ENCODE results near the gene AGBL3.

DNA sequence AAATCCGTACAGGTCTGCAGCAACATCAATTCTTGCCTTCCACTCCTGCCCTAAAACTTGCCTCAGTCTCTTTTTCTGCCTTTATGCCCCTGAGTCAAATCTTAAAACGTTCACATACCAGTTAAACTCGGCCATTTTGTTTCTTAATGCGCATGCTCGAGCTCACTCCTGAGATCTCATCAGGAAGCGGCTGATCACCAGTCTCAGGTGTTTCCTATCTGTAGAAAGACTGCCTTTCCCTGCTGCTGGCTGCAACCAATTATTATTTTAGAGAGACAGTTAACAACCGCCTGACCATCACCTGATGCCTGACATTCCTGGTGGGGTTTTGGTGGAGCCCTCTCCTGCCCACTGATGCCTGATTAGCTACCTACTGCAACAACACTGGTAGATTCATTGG lies 91.3 kb downstream of the AGBL3 start:
- TF ChIP-seq CTCF (conservative IDR thresholded peaks at IDR 0.05; ENCODE audit: low read depth in 2 of 2) (no peak), REST (IDR thresholded peaks at IDR 0.05; ENCODE audit: unreplicated experiment) (no peak), POLR2AphosphoS5 (IDR thresholded peaks at IDR 0.05; ENCODE audit: low read depth) (no peak), STAT1 (IDR thresholded peaks at IDR 0.05; ENCODE audit: unreplicated experiment) (no peak), EZH2 (IDR thresholded peaks at IDR 0.05; ENCODE audit: low read depth, unreplicated experiment) (no peak), EZH2phosphoT487 (IDR thresholded peaks at IDR 0.05; ENCODE audit: unreplicated experiment) (no peak), NANOG (IDR thresholded peaks at IDR 0.05; ENCODE audit: borderline replicate concordance) (no peak), CREB1 (CRISPR knock-in tag; IDR thresholded peaks at IDR 0.05; ENCODE audit: low read depth) (no peak), ETS1 (IDR thresholded peaks at IDR 0.05) (no peak), ZNF331 (CRISPR knock-in tag; IDR thresholded peaks at IDR 0.05; ENCODE audit: low read depth) (no peak), JUNB (IDR thresholded peaks at IDR 0.05; ENCODE audit: unreplicated experiment) (no peak), ZNF114 (CRISPR knock-in tag; IDR thresholded peaks at IDR 0.05) (no peak)
- TF ChIP-seq, protein P1, sequence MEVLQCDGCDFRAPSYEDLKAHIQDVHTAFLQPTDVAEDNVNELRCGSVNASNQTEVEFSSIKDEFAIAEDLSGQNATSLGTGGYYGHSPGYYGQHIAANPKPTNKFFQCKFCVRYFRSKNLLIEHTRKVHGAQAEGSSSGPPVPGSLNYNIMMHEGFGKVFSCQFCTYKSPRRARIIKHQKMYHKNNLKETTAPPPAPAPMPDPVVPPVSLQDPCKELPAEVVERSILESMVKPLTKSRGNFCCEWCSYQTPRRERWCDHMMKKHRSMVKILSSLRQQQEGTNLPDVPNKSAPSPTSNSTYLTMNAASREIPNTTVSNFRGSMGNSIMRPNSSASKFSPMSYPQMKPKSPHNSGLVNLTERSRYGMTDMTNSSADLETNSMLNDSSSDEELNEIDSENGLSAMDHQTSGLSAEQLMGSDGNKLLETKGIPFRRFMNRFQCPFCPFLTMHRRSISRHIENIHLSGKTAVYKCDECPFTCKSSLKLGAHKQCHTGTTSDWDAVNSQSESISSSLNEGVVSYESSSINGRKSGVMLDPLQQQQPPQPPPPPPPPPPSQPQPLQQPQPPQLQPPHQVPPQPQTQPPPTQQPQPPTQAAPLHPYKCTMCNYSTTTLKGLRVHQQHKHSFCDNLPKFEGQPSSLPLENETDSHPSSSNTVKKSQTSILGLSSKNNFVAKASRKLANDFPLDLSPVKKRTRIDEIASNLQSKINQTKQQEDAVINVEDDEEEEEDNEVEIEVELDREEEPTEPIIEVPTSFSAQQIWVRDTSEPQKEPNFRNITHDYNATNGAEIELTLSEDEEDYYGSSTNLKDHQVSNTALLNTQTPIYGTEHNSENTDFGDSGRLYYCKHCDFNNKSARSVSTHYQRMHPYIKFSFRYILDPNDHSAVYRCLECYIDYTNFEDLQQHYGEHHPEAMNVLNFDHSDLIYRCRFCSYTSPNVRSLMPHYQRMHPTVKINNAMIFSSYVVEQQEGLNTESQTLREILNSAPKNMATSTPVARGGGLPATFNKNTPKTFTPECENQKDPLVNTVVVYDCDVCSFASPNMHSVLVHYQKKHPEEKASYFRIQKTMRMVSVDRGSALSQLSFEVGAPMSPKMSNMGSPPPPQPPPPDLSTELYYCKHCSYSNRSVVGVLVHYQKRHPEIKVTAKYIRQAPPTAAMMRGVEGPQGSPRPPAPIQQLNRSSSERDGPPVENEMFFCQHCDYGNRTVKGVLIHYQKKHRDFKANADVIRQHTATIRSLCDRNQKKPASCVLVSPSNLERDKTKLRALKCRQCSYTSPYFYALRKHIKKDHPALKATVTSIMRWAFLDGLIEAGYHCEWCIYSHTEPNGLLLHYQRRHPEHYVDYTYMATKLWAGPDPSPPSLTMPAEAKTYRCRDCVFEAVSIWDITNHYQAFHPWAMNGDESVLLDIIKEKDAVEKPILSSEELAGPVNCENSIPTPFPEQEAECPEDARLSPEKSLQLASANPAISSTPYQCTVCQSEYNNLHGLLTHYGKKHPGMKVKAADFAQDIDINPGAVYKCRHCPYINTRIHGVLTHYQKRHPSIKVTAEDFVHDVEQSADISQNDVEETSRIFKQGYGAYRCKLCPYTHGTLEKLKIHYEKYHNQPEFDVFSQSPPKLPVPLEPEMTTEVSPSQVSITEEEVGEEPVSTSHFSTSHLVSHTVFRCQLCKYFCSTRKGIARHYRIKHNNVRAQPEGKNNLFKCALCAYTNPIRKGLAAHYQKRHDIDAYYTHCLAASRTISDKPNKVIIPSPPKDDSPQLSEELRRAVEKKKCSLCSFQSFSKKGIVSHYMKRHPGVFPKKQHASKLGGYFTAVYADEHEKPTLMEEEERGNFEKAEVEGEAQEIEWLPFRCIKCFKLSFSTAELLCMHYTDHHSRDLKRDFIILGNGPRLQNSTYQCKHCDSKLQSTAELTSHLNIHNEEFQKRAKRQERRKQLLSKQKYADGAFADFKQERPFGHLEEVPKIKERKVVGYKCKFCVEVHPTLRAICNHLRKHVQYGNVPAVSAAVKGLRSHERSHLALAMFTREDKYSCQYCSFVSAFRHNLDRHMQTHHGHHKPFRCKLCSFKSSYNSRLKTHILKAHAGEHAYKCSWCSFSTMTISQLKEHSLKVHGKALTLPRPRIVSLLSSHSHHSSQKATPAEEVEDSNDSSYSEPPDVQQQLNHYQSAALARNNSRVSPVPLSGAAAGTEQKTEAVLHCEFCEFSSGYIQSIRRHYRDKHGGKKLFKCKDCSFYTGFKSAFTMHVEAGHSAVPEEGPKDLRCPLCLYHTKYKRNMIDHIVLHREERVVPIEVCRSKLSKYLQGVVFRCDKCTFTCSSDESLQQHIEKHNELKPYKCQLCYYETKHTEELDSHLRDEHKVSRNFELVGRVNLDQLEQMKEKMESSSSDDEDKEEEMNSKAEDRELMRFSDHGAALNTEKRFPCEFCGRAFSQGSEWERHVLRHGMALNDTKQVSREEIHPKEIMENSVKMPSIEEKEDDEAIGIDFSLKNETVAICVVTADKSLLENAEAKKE (CRISPR knock-in tag; IDR thresholded peaks at IDR 0.05) = no peak
